ENCODE measurements around the gene PPP1R36. TPM values are rescaled to one million over a fixed set of nuclear protein-coding genes. Genes with fewer than 3 reads are reported as not detected.

Gene PPP1R36
- total RNA-seq, 1 donor from 2014 or later = not detected

DNA sequence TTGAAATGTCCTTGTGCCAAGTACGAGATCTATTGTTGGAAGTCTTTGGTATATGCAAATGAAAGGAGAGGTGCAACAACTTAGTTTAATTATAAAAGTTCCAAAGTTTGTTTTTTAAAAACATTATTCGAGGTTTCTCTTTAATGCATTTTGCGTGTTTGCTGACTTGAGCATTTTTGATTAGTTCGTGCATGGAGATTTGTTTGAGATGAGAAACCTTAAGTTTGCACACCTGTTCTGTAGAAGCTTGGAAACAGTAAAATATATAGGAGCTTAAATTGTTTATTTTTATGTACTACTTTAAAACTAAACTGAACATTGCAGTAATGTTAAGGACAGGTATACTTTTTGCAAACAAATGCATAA, 6.9 kb upstream of the PPP1R36 start:
- H3K27me3 Mint-ChIP-seq = peaks cover 2% of the 10 kb centered on the region
- intact Hi-C loops (cut with micrococcal nuclease) = loop anchor here (5.0 kb wide), 3 partner anchors 219 to 1964 kb away; partner anchors contain the start of genes GPHN and SYNE2

DNA sequence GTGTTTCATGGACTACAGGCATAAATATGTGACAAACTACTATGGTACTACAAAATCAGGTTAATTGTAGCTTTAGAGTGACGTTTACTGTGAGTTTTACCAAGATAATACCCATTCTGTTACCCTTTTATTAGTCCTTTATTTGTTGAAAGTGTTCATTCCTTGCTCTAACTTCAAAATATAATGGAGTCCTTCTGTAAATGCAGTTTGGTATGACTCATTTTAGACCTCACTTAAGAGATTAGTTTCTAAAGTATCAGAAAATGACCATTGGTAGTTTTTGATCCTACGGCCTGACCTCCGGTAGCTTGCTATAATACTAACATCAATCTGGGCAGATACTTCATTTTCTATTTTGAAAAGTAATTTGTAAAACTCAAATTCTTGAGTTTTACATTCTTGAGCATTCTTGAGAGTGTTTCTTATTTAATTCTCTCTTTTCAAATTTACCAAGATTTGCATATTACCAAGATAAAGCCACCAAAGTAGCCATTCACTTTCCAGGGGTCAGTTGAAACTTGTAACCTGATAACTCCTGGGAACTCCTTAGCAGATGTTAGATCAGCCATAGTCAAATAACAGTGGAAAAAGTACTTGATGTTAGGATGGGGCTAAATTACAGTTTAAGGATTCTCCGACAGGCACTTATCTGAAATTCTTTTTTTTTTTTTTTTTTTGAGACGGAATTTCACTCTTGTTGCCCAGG, 5.0 kb upstream of the PPP1R36 start:
- peaks cover 34% of the 10 kb centered on the region for H3K4me1 Mint-ChIP-seq
- H3K4me3 Mint-ChIP-seq = no peak overlapping the region
- intact Hi-C loops (cut with micrococcal nuclease) = loop anchor here (5.0 kb wide), 3 partner anchors 218 to 1963 kb away; partner anchors contain the start of genes GPHN and SYNE2
- ATAC-seq (ENCODE audit: low read depth) (no peak), DNase-seq (no peak)
- peaks cover 7% of the 10 kb centered on the region for H3K36me3 Mint-ChIP-seq (ENCODE audit: low read depth)
- no peaks in the 10 kb centered on the region for H3K9me3 Mint-ChIP-seq
- no peak overlapping the region for H3K27ac Mint-ChIP-seq
- ChIA-PET CTCF (no interaction called here), POLR2A (interaction anchor here (0.8 to 1.1 kb wide), 2 partner anchors 38 to 39 kb away, joined by 3 to 8 read pairs; no protein-coding TSS in a partner anchor)
- TF ChIP-seq, protein P1, sequence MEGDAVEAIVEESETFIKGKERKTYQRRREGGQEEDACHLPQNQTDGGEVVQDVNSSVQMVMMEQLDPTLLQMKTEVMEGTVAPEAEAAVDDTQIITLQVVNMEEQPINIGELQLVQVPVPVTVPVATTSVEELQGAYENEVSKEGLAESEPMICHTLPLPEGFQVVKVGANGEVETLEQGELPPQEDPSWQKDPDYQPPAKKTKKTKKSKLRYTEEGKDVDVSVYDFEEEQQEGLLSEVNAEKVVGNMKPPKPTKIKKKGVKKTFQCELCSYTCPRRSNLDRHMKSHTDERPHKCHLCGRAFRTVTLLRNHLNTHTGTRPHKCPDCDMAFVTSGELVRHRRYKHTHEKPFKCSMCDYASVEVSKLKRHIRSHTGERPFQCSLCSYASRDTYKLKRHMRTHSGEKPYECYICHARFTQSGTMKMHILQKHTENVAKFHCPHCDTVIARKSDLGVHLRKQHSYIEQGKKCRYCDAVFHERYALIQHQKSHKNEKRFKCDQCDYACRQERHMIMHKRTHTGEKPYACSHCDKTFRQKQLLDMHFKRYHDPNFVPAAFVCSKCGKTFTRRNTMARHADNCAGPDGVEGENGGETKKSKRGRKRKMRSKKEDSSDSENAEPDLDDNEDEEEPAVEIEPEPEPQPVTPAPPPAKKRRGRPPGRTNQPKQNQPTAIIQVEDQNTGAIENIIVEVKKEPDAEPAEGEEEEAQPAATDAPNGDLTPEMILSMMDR (IDR thresholded peaks at IDR 0.05) = no peak
- peaks cover 6% of the 10 kb centered on the region for H3K27me3 Mint-ChIP-seq

More for the DNA sequence above, 6.9 kb upstream of the PPP1R36 start:
- ChIA-PET POLR2A (no interaction called here), CTCF (no interaction called here)
- TF ChIP-seq, protein P1 (IDR thresholded peaks at IDR 0.05) = no peak
- no peaks in the 10 kb centered on the region for H3K9me3 Mint-ChIP-seq
- peaks cover 33% of the 10 kb centered on the region for H3K4me1 Mint-ChIP-seq
- DNase-seq = no peak
- ATAC-seq (ENCODE audit: low read depth) = no peak
- H3K4me3 Mint-ChIP-seq = peak overlapping the region; percentile 100
- H3K36me3 Mint-ChIP-seq (ENCODE audit: low read depth) = peaks cover 7% of the 10 kb centered on the region
- H3K27ac Mint-ChIP-seq = no peak overlapping the region

DNA sequence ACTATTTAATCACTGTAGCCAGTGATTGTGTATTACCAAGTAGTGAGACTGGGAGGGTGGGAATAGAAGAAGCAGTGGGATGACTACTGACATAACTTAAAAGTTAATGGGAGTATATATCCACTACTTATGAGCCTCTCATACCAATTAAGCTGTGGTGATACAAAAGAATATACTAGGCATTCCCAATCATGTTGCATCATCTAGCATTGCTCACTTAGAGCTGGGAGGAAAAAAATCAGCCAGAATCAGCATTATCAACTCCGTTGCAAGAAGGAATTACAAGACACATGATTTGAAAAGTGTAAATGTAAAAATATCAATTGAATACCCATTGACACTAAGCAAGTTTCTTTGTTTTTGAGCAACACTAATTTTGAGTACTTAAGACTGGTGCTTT, 745 bp upstream of the PPP1R36 start:
- Mint-ChIP-seq H3K36me3 (ENCODE audit: low read depth) (no peaks in the 10 kb centered on the region), H3K4me1 (peaks cover 13% of the 10 kb centered on the region), H3K27me3 (peaks cover 14% of the 10 kb centered on the region), H3K27ac (no peak overlapping the region), H3K4me3 (no peak overlapping the region), H3K9me3 (no peaks in the 10 kb centered on the region)
- DNase-seq (no peak), ATAC-seq (ENCODE audit: low read depth) (no peak)
- ChIA-PET POLR2A (no interaction called here), CTCF (interaction anchor here (1.2 kb wide), 1 partner anchor 8 kb away, joined by 5 read pairs; the partner anchor contains the start of gene HSPA2)
- TF ChIP-seq, protein P1 (IDR thresholded peaks at IDR 0.05) = no peak
- intact Hi-C loops (cut with micrococcal nuclease) = no loop called here

DNA sequence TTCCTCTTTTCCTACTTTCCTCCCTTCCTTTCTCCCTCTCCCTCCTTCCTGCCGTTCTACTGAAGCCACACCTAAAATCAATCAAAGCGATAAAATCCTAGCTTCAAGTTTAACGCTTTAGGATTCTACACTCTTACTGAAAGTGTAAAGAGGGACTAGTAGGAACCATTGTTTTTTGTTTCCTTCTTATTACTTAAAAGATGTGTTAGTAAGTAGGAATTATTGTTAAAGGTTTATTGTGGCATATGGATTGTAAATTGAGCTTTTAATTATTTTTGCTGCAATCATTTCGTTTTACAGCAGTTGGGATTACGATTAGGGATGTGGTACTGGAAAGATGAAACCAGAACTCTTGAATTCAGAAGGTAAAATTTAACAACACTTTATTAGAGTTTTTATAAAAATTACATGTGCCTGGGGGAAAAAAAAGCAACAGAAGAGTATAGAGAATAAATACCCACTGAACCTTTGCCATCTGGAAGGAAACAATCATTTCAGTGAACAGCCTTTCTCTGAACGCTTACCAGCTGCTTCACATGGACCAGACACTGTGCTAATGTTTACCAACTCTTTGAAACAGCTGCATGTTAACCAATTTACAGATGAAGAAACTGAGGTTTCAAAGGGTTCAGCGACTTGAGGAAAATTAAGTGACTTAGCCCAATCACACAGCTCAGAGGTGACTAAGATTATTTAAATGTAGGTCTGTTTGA, 1.0 kb downstream of the PPP1R36 start:
- peaks cover 13% of the 10 kb centered on the region for H3K4me1 Mint-ChIP-seq
- TF ChIP-seq, protein P1 (IDR thresholded peaks at IDR 0.05) = no peak
- no peaks in the 10 kb centered on the region for H3K9me3 Mint-ChIP-seq
- intact Hi-C loops (cut with micrococcal nuclease) = no loop called here
- no peak for DNase-seq
- ATAC-seq (ENCODE audit: low read depth) = no peak
- H3K27me3 Mint-ChIP-seq = peaks cover 14% of the 10 kb centered on the region
- H3K4me3 Mint-ChIP-seq = peak overlapping the region; percentile 66
- H3K36me3 Mint-ChIP-seq (ENCODE audit: low read depth) = no peaks in the 10 kb centered on the region
- no peak overlapping the region for H3K27ac Mint-ChIP-seq
- ChIA-PET CTCF (no interaction called here), POLR2A (interaction anchor here (0.6 to 1.4 kb wide), 6 partner anchors 9 to 861 kb away, joined by 3 to 12 read pairs (median 3); partner anchors contain the start of genes HSPA2 and ZBTB25)

DNA sequence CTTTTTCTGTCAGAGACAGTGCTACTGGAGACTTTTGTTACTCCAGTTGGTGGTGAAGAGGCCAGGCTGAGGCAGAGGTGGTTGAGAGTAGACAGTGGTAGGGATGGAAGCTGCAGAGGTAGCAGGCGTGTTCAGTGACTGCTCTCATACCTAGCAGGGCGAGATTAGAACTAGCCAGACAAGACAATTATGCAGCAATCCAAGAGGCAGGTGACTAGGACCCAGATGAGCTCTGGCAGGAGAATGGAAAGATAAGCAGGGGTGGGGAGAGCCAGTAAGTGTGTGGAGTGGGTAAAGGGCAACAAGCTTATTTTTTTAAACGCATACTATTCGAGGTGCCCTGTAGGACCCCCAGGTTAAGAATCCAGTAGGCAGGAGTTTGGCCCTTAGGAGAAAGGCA, 4.8 kb downstream of the PPP1R36 start:
- POLR2A ChIA-PET = no interaction called here
- intact Hi-C loops (cut with micrococcal nuclease) = no loop called here
- ATAC-seq (ENCODE audit: low read depth) = no peak
- TF ChIP-seq, protein P1 (IDR thresholded peaks at IDR 0.05) = no peak
- H3K36me3 Mint-ChIP-seq (ENCODE audit: low read depth) = no peaks in the 10 kb centered on the region
- no peak overlapping the region for H3K27ac Mint-ChIP-seq
- no peak overlapping the region for H3K4me3 Mint-ChIP-seq
- DNase-seq = no peak
- no peaks in the 10 kb centered on the region for H3K9me3 Mint-ChIP-seq
- peaks cover 10% of the 10 kb centered on the region for H3K27me3 Mint-ChIP-seq
- H3K4me1 Mint-ChIP-seq = peaks cover 9% of the 10 kb centered on the region
- CTCF ChIA-PET = interaction anchor here (1.2 kb wide), 1 partner anchor 82 kb away, joined by 3 read pairs; no protein-coding TSS in a partner anchor

Data from activated B cell treated with CpG ODN at 0.5 μM for 24 hours (primary cell).